ENCODE data around the gene MEIS3.

- no peak for TF ChIP-seq EZH2phosphoT487 (IDR thresholded peaks at IDR 0.05; ENCODE audit: borderline replicate concordance, low read depth)
- TF ChIP-seq TEAD4 (IDR thresholded peaks at IDR 0.05; ENCODE audit: borderline replicate concordance, insufficient read depth), result no peak
- TF ChIP-seq CTCF (IDR thresholded peaks at IDR 0.05), result no peak
- no peak for TF ChIP-seq MEF2A (IDR thresholded peaks at IDR 0.05; ENCODE audit: borderline replicate concordance, low read depth)
- TF ChIP-seq POLR2AphosphoS5 (IDR thresholded peaks at IDR 0.05; ENCODE audit: low read depth, low read length), result no peak
- TF ChIP-seq, protein P1, sequence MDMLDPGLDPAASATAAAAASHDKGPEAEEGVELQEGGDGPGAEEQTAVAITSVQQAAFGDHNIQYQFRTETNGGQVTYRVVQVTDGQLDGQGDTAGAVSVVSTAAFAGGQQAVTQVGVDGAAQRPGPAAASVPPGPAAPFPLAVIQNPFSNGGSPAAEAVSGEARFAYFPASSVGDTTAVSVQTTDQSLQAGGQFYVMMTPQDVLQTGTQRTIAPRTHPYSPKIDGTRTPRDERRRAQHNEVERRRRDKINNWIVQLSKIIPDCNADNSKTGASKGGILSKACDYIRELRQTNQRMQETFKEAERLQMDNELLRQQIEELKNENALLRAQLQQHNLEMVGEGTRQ (IDR thresholded peaks at IDR 0.05; ENCODE audit: borderline replicate concordance, low read depth, low read length), result no peak
- TF ChIP-seq NRF1 (IDR thresholded peaks at IDR 0.05; ENCODE audit: low read depth, low read length), result no peak
- no peak for TF ChIP-seq RCOR1 (IDR thresholded peaks at IDR 0.05; ENCODE audit: low read length)
- TF ChIP-seq SMC3 (IDR thresholded peaks at IDR 0.05; ENCODE audit: low read depth, low read length), result no peak
Observed at GRCh38 chr19:47389150-47389556, 30.2 kb downstream of the MEIS3 start.

All from SK-N-SH (cell line).